Measurements from ENCODE around the gene ODR4. TPM values are rescaled to one million over a fixed set of nuclear protein-coding genes. Genes with fewer than 3 reads are reported as not detected.
"Not testable (repeated sequence)": the region's sequence is repeated elsewhere in the genome, so short reads cannot be mapped to it uniquely, and the experiment has no call there.

ODR4 gene
- 6.8 and 12.4 TPM in 2 replicates for total RNA-seq (2014; rRNA removed; shearing (Covaris generic))

GRCh38 chr1:186375152-186375928 lies at the start of gene ODR4, which contains the start of gene TPR:
Gene ODR4, plus strand, starts transcription at chr1:186375838. Its CDS starts 3,948 bp downstream, at chr1:186379786.
Gene TPR, minus strand, starts transcription at chr1:186375253. Its CDS starts 225 bp downstream, at chr1:186375028.
- peak; percentile 98 for DNase-seq (ENCODE audit: low spot score)

- no peak for DNase-seq (ENCODE audit: low spot score)
These were observed 49.6 kb upstream of the ODR4 start for GRCh38 chr1:186326009-186326408.

- DNase-seq (ENCODE audit: low spot score): no peak
These were observed 48.3 kb upstream of the ODR4 start for GRCh38 chr1:186327331-186327730.

GRCh38 chr1:186330758-186331157 lies 44.9 kb upstream of the ODR4 start:
- no peak for DNase-seq (ENCODE audit: low spot score)

GRCh38 chr1:186337554-186337953 lies 38.1 kb upstream of the ODR4 start:
- no peak for DNase-seq (ENCODE audit: low spot score)

- DNase-seq (ENCODE audit: low spot score): no peak
These were observed 34.9 kb upstream of the ODR4 start for GRCh38 chr1:186340772-186341171.

GRCh38 chr1:186347837-186348691 lies 27.6 kb upstream of the ODR4 start:
- DNase-seq (ENCODE audit: low spot score): not testable (repeated sequence)

GRCh38 chr1:186374303-186375151 lies 1.1 kb upstream of the ODR4 start:
- DNase-seq (ENCODE audit: low spot score): peak; percentile 3

GRCh38 chr1:186375929-186376319 lies 286 bp downstream of the ODR4 start:
- no peak for DNase-seq (ENCODE audit: low spot score)

- DNase-seq (ENCODE audit: low spot score): no peak
These were observed 11.2 kb downstream of the ODR4 start for GRCh38 chr1:186386725-186387383.

- DNase-seq (ENCODE audit: low spot score): no peak
These were observed 15.3 kb downstream of the ODR4 start for GRCh38 chr1:186390925-186391324.

- no peak for DNase-seq (ENCODE audit: low spot score)
These were observed 16.2 kb downstream of the ODR4 start for GRCh38 chr1:186391841-186392240.

- DNase-seq (ENCODE audit: low spot score): not testable (repeated sequence)
These were observed 17.1 kb downstream of the ODR4 start for GRCh38 chr1:186392711-186393110.

GRCh38 chr1:186401446-186401845 lies 25.8 kb downstream of the ODR4 start:
- not testable (repeated sequence) for DNase-seq (ENCODE audit: low spot score)

GRCh38 chr1:186403632-186404031 lies 28.0 kb downstream of the ODR4 start:
- DNase-seq (ENCODE audit: low spot score): no peak

- peak; percentile 74 for DNase-seq (ENCODE audit: low spot score)
These were observed 28.9 kb downstream of the ODR4 start for GRCh38 chr1:186404454-186405051.

GRCh38 chr1:186409091-186409490 lies 33.5 kb downstream of the ODR4 start:
- DNase-seq (ENCODE audit: low spot score): no peak

GRCh38 chr1:186413319-186413718 lies 37.7 kb downstream of the ODR4 start:
- DNase-seq (ENCODE audit: low spot score): no peak

- DNase-seq (ENCODE audit: low spot score): no peak
These were observed 42.9 kb downstream of the ODR4 start for GRCh38 chr1:186418503-186418902.

GRCh38 chr1:186420311-186420710 lies 44.7 kb downstream of the ODR4 start:
- DNase-seq (ENCODE audit: low spot score): no peak

- no peak for DNase-seq (ENCODE audit: low spot score)
These were observed 45.3 kb downstream of the ODR4 start for GRCh38 chr1:186420923-186421322.

All from H4 (cell line).